ENCODE measurements around the gene FBXO39. TPM values are rescaled to one million over a fixed set of nuclear protein-coding genes. Genes with fewer than 3 reads are reported as not detected.

The FBXO39 gene
- total RNA-seq, 1 donor from 2014 or later: not detected

GRCh38 chr17:6796887-6797490 lies 21.0 kb downstream of the FBXO39 start:
- TF ChIP-seq CTCF (IDR thresholded peaks at IDR 0.05; ENCODE audit: partially characterized antibody, unreplicated experiment): no peak
- Mint-ChIP-seq H3K4me3 (ENCODE audit: unreplicated experiment) (no peak overlapping the region), H3K27me3 (ENCODE audit: unreplicated experiment) (no peaks in the 10 kb centered on the region), H3K9me3 (ENCODE audit: unreplicated experiment) (no peaks in the 10 kb centered on the region), H3K27ac (ENCODE audit: unreplicated experiment) (no peak overlapping the region), H3K4me1 (ENCODE audit: low read depth, unreplicated experiment) (no peaks in the 10 kb centered on the region), H3K36me3 (ENCODE audit: unreplicated experiment) (no peaks in the 10 kb centered on the region)
- DNase-seq: no peak

DNA sequence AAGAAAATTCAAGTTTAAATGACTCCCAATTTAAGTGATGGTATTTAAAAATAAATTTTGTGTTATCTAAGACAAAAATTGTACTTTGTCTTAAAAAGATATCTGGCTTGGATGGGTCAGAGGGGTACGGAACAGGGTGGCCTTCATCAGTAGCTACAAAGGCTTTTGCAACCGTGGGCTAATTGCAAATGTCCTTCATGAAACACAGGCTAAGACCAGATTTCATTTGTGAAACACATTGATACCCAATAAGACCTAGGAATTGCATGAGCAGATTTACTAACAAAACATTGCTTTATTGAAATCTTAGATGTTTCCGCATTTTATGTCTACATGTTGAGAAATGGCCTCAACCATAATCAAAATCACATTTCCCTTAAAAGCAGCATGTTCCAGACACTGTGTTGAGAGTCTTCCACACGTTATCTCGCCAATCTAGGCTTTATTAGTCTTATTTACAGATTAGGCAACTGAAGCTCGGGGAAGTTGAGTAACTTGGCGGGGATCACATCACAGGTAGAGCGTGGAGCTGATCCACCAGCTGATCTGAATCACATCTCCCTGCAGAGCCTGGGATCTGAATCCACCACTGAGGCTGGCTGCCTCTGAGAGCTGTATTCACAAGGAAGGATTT lies 21.8 kb downstream of the FBXO39 start:
- no peak for TF ChIP-seq CTCF (IDR thresholded peaks at IDR 0.05; ENCODE audit: partially characterized antibody, unreplicated experiment)
- Mint-ChIP-seq H3K27ac (ENCODE audit: unreplicated experiment) (no peak overlapping the region), H3K4me3 (ENCODE audit: unreplicated experiment) (no peak overlapping the region), H3K36me3 (ENCODE audit: unreplicated experiment) (no peaks in the 10 kb centered on the region), H3K9me3 (ENCODE audit: unreplicated experiment) (no peaks in the 10 kb centered on the region), H3K27me3 (ENCODE audit: unreplicated experiment) (no peaks in the 10 kb centered on the region), H3K4me1 (ENCODE audit: low read depth, unreplicated experiment) (no peaks in the 10 kb centered on the region)
- no peak for DNase-seq

DNA sequence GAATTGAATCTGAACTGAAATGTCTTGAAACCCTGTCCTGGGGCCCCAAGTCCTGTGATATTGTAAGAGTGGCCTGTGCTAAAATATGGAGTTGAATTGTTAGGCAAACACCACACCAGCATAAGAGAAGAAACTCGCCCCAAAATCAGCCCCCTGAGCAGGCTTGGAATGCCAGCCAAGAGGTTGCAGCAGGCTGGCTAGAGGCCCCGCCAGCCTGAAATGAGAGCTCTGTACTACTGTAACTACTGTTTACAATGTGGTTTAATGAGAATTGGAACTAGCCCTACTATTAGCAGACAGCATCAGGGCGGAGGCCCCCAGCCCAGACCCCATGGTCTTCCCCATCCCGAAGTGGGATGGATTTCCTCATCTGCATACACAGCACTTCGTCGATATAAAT lies 23.7 kb downstream of the FBXO39 start:
- H3K4me3 Mint-ChIP-seq (ENCODE audit: unreplicated experiment): no peak overlapping the region
- no peaks in the 10 kb centered on the region for H3K27me3 Mint-ChIP-seq (ENCODE audit: unreplicated experiment)
- no peak overlapping the region for H3K27ac Mint-ChIP-seq (ENCODE audit: unreplicated experiment)
- no peak for DNase-seq
- TF ChIP-seq CTCF (IDR thresholded peaks at IDR 0.05; ENCODE audit: partially characterized antibody, unreplicated experiment): no peak
- H3K36me3 Mint-ChIP-seq (ENCODE audit: unreplicated experiment): no peaks in the 10 kb centered on the region
- no peaks in the 10 kb centered on the region for H3K4me1 Mint-ChIP-seq (ENCODE audit: low read depth, unreplicated experiment)
- H3K9me3 Mint-ChIP-seq (ENCODE audit: unreplicated experiment): no peaks in the 10 kb centered on the region

DNA sequence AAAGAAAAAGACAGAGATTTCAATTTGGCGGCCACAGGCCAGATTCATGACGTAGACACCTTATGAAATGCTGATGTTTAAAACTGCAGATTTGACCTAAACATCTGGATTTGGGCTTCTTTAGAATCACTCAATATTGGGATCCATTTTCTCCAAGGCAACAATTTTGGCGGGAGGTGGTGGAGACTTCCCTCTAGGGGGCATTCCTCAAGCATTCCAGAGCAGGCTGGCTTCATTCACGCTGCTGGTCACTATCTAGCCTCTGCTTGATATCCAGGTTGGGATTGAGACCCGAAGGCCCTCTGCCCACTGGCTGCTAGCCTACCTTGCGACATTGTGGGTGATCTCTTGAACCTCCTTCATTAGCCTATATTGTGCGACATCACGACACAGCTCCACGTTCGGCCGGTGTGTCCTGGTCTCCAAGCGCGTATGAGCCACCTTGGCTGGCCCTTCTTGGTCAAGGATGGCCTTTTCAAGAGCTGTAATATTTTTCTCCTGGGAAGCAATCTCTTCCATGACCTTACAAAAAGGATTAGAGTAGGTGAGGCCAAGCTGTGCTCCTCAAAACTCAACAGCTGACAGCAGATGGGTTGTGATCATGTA lies 24.5 kb downstream of the FBXO39 start:
- no peaks in the 10 kb centered on the region for H3K9me3 Mint-ChIP-seq (ENCODE audit: unreplicated experiment)
- H3K27ac Mint-ChIP-seq (ENCODE audit: unreplicated experiment): no peak overlapping the region
- no peaks in the 10 kb centered on the region for H3K27me3 Mint-ChIP-seq (ENCODE audit: unreplicated experiment)
- H3K36me3 Mint-ChIP-seq (ENCODE audit: unreplicated experiment): no peaks in the 10 kb centered on the region
- no peak for DNase-seq
- TF ChIP-seq CTCF (IDR thresholded peaks at IDR 0.05; ENCODE audit: partially characterized antibody, unreplicated experiment): no peak
- H3K4me1 Mint-ChIP-seq (ENCODE audit: low read depth, unreplicated experiment): no peaks in the 10 kb centered on the region
- no peak overlapping the region for H3K4me3 Mint-ChIP-seq (ENCODE audit: unreplicated experiment)

GRCh38 chr17:6811510-6811909 lies 35.5 kb downstream of the FBXO39 start:
- Mint-ChIP-seq H3K4me3 (ENCODE audit: unreplicated experiment) (no peak overlapping the region), H3K9me3 (ENCODE audit: unreplicated experiment) (peaks cover 1% of the 10 kb centered on the region), H3K4me1 (ENCODE audit: low read depth, unreplicated experiment) (no peaks in the 10 kb centered on the region), H3K36me3 (ENCODE audit: unreplicated experiment) (peaks cover 4% of the 10 kb centered on the region), H3K27ac (ENCODE audit: unreplicated experiment) (no peak overlapping the region), H3K27me3 (ENCODE audit: unreplicated experiment) (peaks cover 2% of the 10 kb centered on the region)
- DNase-seq: no peak
- TF ChIP-seq CTCF (IDR thresholded peaks at IDR 0.05; ENCODE audit: partially characterized antibody, unreplicated experiment): no peak

Data from glutamatergic neuron (in vitro differentiated cells).